ENCODE data around the gene CASS4.

The CASS4 gene

DNA sequence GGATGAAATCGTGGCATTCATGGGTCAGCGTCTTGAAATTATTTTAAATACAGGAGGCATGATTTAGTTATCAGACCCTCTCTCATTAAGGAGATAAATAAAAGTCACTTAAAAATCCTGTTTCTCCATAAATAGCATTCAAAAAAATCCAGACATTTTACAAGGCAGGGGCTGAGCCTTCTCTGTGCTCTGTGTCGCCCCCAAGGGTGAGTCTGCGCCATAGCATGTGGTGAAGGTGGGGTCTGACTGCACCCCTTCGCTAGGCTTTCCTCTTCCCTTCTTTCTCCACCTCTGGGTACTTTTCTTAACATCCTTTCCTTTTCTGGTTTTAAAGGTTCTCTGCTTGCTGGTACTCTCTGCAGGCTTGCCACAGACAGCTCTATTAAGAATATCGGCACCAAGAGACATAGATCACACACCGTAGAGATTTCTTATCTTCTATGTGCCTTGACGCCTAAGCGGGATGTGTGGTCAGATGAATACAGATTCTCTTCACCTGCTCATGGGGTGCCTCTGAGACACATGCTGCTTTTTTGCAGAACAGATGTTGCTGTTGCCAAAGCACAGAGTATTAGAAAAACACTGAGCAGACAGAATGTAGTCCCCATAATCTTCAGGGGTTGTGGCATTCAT is 92.4 kb downstream of the CASS4 start:
- peaks cover 22% of the 10 kb centered on the region for H3K36me3 ChIP-seq (ENCODE audit: control insufficient read depth, insufficient read depth, low read length)
- WGBS, 2 experiments (ENCODE audit: insufficient coverage in 2 of 2) = 81 to 100% methylated on average over 5 to 6 of the region's 9 CpGs
- H3K9me3 ChIP-seq (ENCODE audit: control insufficient read depth, low read length) = no peaks in the 10 kb centered on the region
- H3K4me3 ChIP-seq (ENCODE audit: extremely low read depth, insufficient read depth, low read length, poor library complexity, severe bottlenecking) = no peak overlapping the region
- H3K4me1 ChIP-seq (ENCODE audit: control insufficient read depth, insufficient read depth, low read length, poor library complexity, severe bottlenecking) = peaks cover 7% of the 10 kb centered on the region
- H3K27ac ChIP-seq (ENCODE audit: low read depth, low read length, severe bottlenecking) = no peak overlapping the region

DNA sequence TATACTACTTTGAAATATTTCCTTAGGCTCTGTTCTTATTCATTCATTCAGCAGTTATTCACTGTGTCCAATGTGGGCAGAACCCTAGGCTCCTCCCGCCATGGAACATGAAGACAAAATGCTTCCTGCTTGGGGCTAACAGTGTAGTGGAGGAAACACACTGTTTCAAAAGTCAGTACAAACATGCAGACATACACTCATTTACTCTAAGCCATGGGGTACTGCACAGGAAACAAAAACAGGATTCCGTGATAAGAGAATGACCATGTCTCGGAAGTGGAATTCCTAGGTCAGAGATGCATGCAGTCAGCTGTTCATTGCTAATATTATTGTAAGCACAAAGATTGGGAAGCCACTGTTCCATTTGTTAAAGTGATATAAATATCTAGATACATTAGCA is 94.0 kb downstream of the CASS4 start:
- H3K27ac ChIP-seq (ENCODE audit: low read depth, low read length, severe bottlenecking) = no peak overlapping the region
- H3K4me3 ChIP-seq (ENCODE audit: extremely low read depth, insufficient read depth, low read length, poor library complexity, severe bottlenecking) = no peak overlapping the region
- H3K4me1 ChIP-seq (ENCODE audit: control insufficient read depth, insufficient read depth, low read length, poor library complexity, severe bottlenecking) = peaks cover 7% of the 10 kb centered on the region
- H3K9me3 ChIP-seq (ENCODE audit: control insufficient read depth, low read length) = no peaks in the 10 kb centered on the region
- H3K36me3 ChIP-seq (ENCODE audit: control insufficient read depth, insufficient read depth, low read length) = peaks cover 24% of the 10 kb centered on the region
- 80 to 100% methylated on average over 2 to 3 of the region's 3 CpGs for WGBS, 2 experiments (ENCODE audit: insufficient coverage in 2 of 2)

Measured in mesodermal cell (in vitro differentiated cells).